Measurements from ENCODE around the gene TNFAIP2. TPM values are rescaled to one million over a fixed set of nuclear protein-coding genes. Genes with fewer than 3 reads are reported as not detected.
A peak's percentile ranks its signal among the peaks of the same experiment; 100 is the strongest.

The TNFAIP2 gene
- total RNA-seq, 1 donor, result 50.6 TPM

DNA sequence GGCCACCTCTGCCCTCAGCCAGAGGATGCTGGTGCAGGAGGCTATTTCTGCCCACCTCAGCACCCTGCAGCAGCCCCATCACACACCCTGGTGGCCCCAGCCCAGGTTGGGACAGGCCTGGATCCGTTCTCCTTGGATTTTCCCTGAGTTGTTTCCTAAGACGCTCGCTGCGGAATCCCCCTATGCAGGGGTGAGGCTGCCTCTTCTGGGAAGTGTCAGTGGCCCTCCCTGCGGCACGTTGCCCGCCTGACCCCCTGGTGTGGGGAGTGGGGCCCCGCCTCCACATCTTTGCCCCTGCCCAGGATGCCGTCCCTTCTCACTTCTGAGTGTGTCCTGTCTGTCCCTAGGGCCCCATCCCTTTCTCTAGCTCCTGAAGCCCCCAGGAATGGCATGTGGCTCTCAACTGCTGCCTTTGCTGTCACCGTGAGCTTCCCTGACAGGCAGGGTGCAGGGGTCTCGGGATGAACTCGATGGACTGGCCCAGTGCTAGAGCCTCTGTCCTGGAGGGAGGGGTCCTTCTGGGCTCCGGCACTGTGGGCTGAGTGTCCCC lies 29.3 kb upstream of the TNFAIP2 start:
- DNase-seq (ENCODE audit: low read depth in 2 of 3, low spot score in 2 of 3), result no peak

DNA sequence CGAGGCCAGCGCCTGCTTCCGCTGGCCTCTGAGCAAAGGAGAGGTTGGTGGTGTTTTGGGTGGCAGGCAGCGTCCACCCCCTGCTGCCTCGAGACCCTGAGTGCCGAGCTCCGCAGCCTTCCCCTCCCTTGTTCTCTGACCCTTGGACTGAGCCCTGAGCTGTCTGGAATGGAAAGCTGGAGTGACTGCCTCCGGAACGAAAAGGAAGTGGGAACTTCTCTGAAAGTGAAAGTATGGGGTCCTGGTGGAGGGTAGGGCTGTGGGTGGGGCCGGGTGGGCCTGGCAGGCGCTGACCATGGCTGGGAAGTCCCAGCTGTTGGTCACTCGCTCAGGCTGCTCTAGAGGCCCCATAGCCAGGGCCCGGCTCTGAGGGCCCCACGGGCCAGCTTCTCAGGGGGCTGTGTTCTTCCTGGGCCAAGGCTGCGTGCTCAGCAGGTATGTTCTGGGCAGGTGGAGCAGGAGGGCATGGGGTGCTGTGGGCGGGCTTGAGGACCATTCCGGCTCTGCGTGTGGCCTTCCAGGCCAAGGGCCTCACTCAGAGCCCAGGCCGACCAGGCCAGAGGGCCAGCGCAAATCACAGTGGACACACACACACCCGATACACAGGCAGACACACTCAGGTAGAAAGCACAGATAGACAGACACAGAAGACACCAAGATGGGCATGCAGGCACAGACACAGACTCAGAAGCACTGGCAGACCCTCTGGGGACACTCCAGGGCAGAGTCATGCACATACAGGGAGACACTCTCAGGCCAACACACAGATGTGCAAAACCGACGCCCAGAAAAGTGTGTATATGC lies 28.7 kb upstream of the TNFAIP2 start, which contains the start of gene EXOC3L4:
Gene EXOC3L4 (plus strand): TSS at position 320 of the 804 bp plus-strand sequence. CDS start 5,495 bp downstream, outside the sequence.
- no peak for DNase-seq (ENCODE audit: low read depth in 2 of 3, low spot score in 2 of 3)

DNA sequence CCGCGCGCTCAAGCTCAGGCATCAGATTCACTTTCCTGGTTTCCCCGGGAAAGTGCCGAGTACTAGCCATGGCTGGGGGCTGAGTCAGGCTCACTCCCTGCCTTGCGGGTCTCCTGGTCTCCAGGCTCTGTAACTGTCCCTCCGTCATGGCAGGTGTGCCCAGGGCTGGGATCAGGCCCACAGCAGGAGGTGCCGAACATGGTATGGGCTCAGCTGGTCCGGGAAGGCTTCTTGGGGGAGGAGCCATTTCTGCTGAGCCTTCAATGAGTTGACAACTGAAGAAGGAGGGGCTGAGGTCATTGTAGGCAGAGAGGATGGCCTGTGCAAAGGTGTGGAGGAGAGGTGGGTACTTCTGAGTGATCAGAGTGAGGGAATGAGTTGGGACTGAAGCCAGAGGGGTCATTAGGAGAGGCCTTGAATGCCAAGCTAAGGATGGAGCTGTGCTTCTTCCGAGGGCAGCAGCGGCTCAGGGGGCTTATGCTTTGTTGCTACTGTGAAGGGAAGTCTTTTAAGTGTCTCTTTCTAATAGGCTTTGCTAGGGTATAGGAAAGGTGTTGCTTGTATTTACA lies 28.0 kb upstream of the TNFAIP2 start:
- no peak for DNase-seq (ENCODE audit: low read depth in 2 of 3, low spot score in 2 of 3)

- no peak for DNase-seq (ENCODE audit: low read depth in 2 of 3, low spot score in 2 of 3)
Measured at GRCh38 chr14:103096387-103096786, 26.9 kb upstream of the TNFAIP2 start.

- no peak for DNase-seq (ENCODE audit: low read depth in 2 of 3, low spot score in 2 of 3)
Measured at GRCh38 chr14:103097244-103097993, 25.8 kb upstream of the TNFAIP2 start.

GRCh38 chr14:103097994-103098957 lies 25.0 kb upstream of the TNFAIP2 start:
- DNase-seq (ENCODE audit: low read depth in 2 of 3, low spot score in 2 of 3), result no peak

DNA sequence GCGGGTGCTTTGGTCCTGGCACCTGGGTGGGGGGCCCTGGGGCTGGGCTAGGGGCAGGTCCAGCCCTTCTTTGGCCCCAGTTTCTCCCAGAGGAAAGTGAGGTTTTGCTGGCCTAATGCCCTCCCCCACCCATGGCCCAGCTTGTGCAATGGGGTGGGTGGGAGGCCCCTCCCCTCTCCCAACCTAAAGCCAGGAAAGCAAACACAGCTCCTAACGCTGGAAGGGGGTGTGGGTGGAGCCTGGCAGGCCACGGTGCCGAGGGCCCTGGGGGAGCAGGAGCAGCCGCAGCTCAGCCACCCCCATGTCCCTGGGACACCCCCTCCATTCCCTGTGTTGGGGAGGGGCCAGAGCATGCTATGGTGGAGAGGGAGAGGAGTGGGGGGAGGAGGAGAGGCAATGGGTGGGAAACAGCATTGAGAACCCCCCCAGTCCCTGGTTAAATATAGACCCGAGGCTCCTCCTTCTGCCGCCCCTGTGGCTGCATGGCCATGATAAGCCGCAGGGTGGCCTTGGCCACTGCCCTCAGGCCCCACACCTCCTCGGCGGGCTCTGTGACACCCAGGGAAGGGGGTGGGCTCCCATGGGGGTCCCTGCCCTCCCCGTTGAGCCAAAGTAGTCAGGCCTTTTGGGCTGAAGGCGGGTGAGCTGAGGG lies 24.1 kb upstream of the TNFAIP2 start:
- DNase-seq (ENCODE audit: low read depth in 2 of 3, low spot score in 2 of 3), result no peak

DNA sequence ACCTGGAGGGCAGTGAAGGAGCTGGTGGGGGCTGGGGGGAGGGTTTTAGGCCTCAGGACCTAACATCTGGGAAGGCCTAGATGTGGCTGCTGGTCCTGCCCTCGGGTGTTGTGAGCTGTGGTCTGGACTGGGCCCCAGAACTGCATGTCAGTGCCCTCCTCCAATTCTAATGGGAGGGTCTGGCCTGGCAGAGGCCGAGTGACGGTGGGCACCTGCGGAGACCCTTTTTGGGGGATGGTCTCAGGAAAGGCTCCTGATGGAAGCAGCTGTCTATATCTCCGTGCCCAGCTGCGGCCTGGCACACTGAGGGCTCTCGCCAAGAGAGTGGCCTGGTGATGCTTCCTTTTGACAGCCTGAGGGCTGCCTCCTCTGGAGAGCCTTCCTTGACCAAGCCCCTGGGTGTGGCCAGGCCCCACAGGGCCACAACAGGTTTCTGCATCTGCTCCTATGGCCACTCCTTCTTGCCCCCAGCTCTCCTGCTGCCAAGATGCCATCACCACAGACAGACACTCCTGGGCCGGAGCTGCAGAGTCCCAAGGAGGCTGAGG lies 23.5 kb upstream of the TNFAIP2 start:
- no peak for DNase-seq (ENCODE audit: low read depth in 2 of 3, low spot score in 2 of 3)

DNA sequence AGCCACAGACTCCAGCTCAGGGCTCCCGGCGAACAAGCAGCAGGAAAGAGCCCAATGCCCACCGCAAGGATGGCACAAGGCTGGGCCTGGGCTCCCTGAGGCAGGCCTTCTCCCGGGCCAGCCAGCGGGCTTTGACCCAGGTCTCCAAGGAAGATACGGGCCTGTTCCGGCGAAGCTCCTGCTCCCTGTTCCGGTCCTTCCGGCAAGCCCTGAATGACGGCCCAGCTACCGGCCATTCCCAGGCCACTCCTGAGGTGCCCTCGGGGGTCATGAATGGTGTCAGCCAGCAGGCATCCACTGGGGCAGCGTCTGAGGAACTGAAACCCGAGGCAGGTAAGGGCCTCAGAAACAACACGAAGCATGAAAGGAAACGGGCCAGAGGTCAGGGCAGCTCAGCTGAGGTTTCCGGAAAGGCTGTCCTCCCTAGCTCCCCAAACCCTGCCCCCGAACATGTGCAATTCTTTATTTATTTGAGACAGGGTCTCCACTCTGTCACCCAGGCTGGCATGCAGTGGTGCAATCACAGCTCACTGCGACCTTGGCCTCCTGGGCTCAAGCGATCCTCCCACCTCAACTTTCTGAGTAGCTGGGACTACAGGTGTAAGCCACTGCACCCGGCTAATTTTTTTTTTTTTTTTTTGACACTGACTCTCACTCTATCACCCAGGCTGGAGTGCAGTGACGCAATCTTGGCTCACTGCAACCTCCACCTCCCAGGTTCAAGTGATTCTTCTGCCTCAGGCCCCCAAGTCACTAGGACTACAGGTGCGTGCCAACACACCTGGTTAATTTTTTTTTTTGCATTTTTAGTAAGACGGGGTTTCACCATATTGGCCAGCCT lies 22.8 kb upstream of the TNFAIP2 start:
- DNase-seq (ENCODE audit: low read depth in 2 of 3, low spot score in 2 of 3), result no peak

GRCh38 chr14:103101257-103101962 lies 21.9 kb upstream of the TNFAIP2 start:
- no peak for DNase-seq (ENCODE audit: low read depth in 2 of 3, low spot score in 2 of 3)

DNA sequence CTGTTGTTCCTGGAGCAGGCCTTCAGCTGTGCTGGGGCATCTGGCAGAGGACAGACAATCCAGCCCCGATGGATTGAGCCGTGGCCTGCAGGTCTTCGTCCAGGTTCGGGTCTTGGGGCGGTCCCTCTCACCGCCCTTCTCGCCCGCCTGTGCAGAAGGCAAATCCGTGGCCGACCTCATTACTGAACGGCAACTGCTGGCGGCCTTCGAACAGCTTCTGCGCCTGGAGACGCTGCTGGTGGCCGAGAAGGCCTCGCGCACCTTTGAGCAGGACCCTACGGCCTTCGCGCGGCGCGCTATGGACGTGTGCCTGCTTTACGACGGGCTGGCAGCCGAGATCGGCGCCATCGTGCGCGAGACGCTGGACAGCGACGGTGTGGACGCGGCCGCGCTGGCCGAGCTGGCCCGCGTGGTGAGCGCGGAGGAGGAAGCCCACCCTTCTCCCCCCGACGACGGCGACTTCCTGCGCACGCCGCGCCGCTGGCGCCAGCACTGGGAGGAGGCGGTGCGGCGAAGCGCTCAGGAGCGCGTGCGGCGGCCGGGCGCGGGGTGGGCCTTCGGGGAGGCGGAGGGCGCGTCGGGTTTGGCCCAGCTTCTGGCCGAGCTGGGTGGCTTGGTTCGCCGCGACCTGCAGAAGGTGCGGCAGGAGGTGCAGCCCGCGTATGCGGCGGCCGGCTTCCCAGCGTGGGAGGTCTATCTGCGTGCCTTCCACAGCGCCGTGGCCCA lies 21.1 kb upstream of the TNFAIP2 start:
- DNase-seq (ENCODE audit: low read depth in 2 of 3, low spot score in 2 of 3), result no peak

- no peak for DNase-seq (ENCODE audit: low read depth in 2 of 3, low spot score in 2 of 3)
Measured at GRCh38 chr14:103102689-103103260, 20.5 kb upstream of the TNFAIP2 start.

DNA sequence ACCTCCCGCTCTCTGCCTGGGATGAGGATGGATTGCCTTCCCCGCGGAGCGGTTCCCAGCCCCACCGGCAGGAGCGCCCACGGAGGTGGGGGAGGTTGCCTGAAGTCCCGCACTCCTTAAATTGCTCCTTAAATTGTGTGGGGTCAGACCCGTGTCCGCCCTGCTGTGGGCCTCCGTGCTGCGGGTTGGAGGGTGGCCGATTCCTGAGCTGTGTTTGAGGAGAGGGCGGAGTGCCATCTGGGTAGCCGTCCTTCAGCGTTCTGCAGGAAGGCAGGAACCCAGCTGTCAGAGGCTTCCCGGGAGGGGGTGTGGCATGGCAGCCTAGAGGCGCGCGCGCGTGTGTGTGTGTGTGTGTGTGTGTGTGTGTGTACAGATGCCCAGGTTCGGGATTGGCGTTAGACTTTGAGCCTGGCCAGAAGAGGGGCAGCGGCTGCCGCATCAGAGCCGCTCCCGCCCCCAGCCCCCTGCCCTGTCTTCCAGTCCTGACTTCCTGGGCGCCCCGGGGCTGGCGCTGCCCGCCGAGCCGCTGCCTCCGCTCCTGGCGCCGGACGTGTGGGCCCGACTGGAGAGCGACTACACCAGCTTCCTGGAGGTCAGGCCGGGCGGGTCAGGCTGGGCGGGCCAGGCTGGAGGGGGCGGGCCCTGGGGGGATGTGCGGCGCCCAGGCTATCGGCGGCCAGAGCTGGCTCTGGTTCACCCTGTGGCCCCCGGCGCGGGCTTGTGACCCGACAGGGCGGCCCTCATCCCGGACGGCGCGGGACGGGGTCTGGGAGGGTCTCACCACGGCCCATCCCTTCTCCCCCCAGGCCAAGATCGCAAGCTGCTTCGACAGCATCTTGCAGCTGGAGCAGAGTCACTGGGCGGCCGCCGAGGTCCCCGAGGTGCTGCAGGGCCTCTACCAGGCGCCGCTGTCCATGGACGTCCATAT lies 19.5 kb upstream of the TNFAIP2 start:
- peak in 1 of 3 donors; percentile 46 for DNase-seq (ENCODE audit: low read depth in 2 of 3, low spot score in 2 of 3)

GRCh38 chr14:103104389-103104653 lies 18.9 kb upstream of the TNFAIP2 start:
- DNase-seq (ENCODE audit: low read depth in 2 of 3, low spot score in 2 of 3), result no peak

DNA sequence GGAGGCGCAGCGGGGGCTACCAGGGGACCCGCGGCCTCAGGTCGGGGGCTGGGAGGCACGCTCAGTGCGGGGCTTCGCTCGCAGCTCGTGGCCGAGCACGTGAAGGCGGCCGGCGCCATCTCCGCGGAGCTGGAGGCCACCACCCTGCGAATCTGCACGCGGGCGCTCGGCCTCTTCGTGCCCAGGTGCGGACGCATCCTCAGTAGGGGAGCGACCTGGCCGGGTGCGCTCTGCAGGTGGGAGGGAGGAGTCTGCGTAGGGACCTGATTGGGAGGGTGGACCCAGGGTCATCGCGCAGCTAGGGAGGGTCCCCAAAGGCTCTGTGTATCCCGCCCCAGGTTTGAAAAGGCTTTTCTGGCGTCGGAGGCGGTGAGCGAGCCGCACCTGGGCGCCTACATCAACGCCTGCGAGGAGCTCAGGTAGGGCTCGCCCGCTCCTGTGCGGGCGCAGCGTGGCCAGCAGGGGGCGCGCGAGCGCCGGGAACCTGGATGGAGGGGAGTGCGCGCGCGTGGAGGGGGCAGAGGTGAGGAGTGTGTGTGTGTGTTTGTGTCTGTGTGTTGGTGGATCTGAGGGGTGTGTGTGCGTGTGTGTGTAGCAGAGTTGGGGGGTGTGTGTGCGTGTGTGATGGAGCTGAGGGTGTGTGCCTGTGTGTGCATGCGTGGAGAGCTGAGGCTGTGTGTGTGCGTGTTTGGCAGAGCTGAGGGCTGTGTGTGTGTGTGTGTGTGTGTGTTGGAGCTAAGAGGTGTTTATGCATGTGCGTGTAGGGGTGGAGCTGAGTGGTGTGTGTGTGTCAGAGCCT lies 18.4 kb upstream of the TNFAIP2 start:
- peak; percentile 65 to 67 (median 66) for DNase-seq (ENCODE audit: low read depth in 2 of 3, low spot score in 2 of 3)
